Measurements from ENCODE around the gene CCDC171. TPM values are rescaled to one million over a fixed set of nuclear protein-coding genes. Genes with fewer than 3 reads are reported as not detected.

CCDC171 gene
- polyA plus RNA-seq, 1 donor from 2014 or later: 9.1 TPM

GRCh38 chr9:15622318-15622971 is 69.6 kb downstream of the CCDC171 start (continued):
- TF ChIP-seq EZH2 (IDR thresholded peaks at IDR 0.05; ENCODE audit: borderline replicate concordance, insufficient read depth, low read length, poor library complexity, severe bottlenecking): no peak

GRCh38 chr9:15635752-15636151 is 82.9 kb downstream of the CCDC171 start:
- no peak overlapping the region for H2AFZ ChIP-seq (ENCODE audit: low read depth, low read length)
- TF ChIP-seq RAD21 (conservative IDR thresholded peaks at IDR 0.05) (no peak), TAF1 (IDR thresholded peaks at IDR 0.05; ENCODE audit: low read depth) (no peak), EZH2 (IDR thresholded peaks at IDR 0.05; ENCODE audit: borderline replicate concordance, insufficient read depth, low read length, poor library complexity, severe bottlenecking) (no peak), POLR2AphosphoS5 (IDR thresholded peaks at IDR 0.05) (no peak), REST (IDR thresholded peaks at IDR 0.05; ENCODE audit: borderline replicate concordance) (no peak), EP300 (conservative IDR thresholded peaks at IDR 0.05; ENCODE audit: poor library complexity, severe bottlenecking) (no peak), MXI1 (conservative IDR thresholded peaks at IDR 0.05; ENCODE audit: poor library complexity, severe bottlenecking) (no peak), CTCF (IDR thresholded peaks at IDR 0.05; ENCODE audit: poor library complexity, severe bottlenecking) (no peak), SMC3 (conservative IDR thresholded peaks at IDR 0.05; ENCODE audit: poor library complexity) (no peak)
- no peak overlapping the region for H3K9ac ChIP-seq (ENCODE audit: low read length)
- no peak overlapping the region for H3K27ac ChIP-seq (ENCODE audit: low read length)
- no peaks in the 10 kb centered on the region for H3K9me3 ChIP-seq (ENCODE audit: low read length)
- no peaks in the 10 kb centered on the region for H3K27me3 ChIP-seq (ENCODE audit: insufficient read depth, low read depth, low read length)
- H3F3A ChIP-seq (ENCODE audit: insufficient read depth, low read length, poor library complexity, severe bottlenecking): no peaks in the 10 kb centered on the region
- H3K36me3 ChIP-seq (ENCODE audit: insufficient read depth, low read length): no peaks in the 10 kb centered on the region
- no peaks in the 10 kb centered on the region for H3K79me2 ChIP-seq (replicated peaks; ENCODE audit: insufficient read depth, low read length)
- no peaks in the 10 kb centered on the region for H3K9me2 ChIP-seq (ENCODE audit: insufficient read depth, low read length)
- H4K20me1 ChIP-seq (ENCODE audit: insufficient read depth): no peaks in the 10 kb centered on the region
- no peak overlapping the region for H3K4me3 ChIP-seq (ENCODE audit: low read length)
- H3K4me2 ChIP-seq (ENCODE audit: low read length): no peak overlapping the region

- no peak overlapping the region for H3K9ac ChIP-seq (ENCODE audit: low read length)
- no peak overlapping the region for H3K4me3 ChIP-seq (ENCODE audit: low read length)
- no peaks in the 10 kb centered on the region for H4K20me1 ChIP-seq (ENCODE audit: insufficient read depth)
- TF ChIP-seq TAF1 (IDR thresholded peaks at IDR 0.05; ENCODE audit: low read depth): no peak
- TF ChIP-seq EZH2 (IDR thresholded peaks at IDR 0.05; ENCODE audit: borderline replicate concordance, insufficient read depth, low read length, poor library complexity, severe bottlenecking): no peak
- no peak for TF ChIP-seq CTCF (IDR thresholded peaks at IDR 0.05; ENCODE audit: poor library complexity, severe bottlenecking)
- no peak for TF ChIP-seq MXI1 (conservative IDR thresholded peaks at IDR 0.05; ENCODE audit: poor library complexity, severe bottlenecking)
- TF ChIP-seq POLR2AphosphoS5 (IDR thresholded peaks at IDR 0.05): no peak
- no peak for TF ChIP-seq RAD21 (conservative IDR thresholded peaks at IDR 0.05)
- TF ChIP-seq EP300 (conservative IDR thresholded peaks at IDR 0.05; ENCODE audit: poor library complexity, severe bottlenecking): no peak
- TF ChIP-seq SMC3 (conservative IDR thresholded peaks at IDR 0.05; ENCODE audit: poor library complexity): no peak
- TF ChIP-seq REST (IDR thresholded peaks at IDR 0.05; ENCODE audit: borderline replicate concordance): no peak
- no peaks in the 10 kb centered on the region for H3K9me3 ChIP-seq (ENCODE audit: low read length)
- H3K4me2 ChIP-seq (ENCODE audit: low read length): no peak overlapping the region
- H3K27ac ChIP-seq (ENCODE audit: low read length): no peak overlapping the region
- H3K27me3 ChIP-seq (ENCODE audit: insufficient read depth, low read depth, low read length): no peaks in the 10 kb centered on the region
- no peaks in the 10 kb centered on the region for H3K79me2 ChIP-seq (replicated peaks; ENCODE audit: insufficient read depth, low read length)
- H3K9me2 ChIP-seq (ENCODE audit: insufficient read depth, low read length): no peaks in the 10 kb centered on the region
- H3K36me3 ChIP-seq (ENCODE audit: insufficient read depth, low read length): no peaks in the 10 kb centered on the region
- no peak overlapping the region for H2AFZ ChIP-seq (ENCODE audit: low read depth, low read length)
- H3F3A ChIP-seq (ENCODE audit: insufficient read depth, low read length, poor library complexity, severe bottlenecking): no peaks in the 10 kb centered on the region
Observed at GRCh38 chr9:15640121-15640520, 87.3 kb downstream of the CCDC171 start.
